Measurements from ENCODE around the gene PTRH2.

Gene PTRH2

DNA sequence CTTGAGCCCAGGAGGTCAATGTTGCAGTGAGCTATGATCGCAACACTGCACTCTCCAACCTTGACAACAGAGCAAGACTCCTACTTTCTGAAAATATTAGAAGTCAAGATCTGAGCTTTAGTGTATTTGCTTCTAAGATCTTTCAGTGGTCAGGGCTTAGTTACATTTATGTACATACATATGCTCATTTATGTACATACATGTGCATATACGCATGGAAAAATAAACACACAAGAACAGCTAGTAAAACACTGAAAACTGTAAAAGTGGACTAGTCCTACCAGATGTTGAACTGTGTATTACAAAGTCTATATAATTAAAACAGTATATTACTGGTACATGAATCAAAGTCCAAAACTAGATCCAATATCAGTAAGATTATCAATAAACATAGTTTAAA, 28.3 kb downstream of the PTRH2 start:
- H3K4me3 ChIP-seq (ENCODE audit: low read depth, low read length): no peak overlapping the region
- no peak for TF ChIP-seq CTCF (IDR thresholded peaks at IDR 0.05; ENCODE audit: insufficient read depth, low read depth, low read length, missing control alignments)
- DNase-seq (ENCODE audit: low read depth): no peak

DNA sequence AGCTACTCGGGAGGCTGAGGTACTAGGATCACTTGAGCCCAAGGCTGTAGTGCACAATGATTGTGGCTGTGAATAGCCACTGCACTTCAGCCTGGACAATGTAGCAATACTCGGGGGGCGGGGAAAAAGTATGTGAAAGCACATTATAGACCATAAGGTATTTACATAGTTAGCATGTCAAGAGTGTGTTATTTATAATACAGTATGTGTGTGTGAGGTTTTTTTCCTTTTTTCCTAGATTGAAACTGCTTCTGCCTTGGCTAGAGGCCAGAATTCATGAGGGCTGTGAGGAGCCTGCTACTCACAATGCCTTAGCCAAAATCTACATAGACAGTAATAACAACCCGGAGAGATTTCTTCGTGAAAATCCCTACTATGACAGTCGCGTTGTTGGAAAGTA, 30.5 kb downstream of the PTRH2 start:
- no peak overlapping the region for H3K4me3 ChIP-seq (ENCODE audit: low read depth, low read length)
- DNase-seq (ENCODE audit: low read depth): no peak
- no peak for TF ChIP-seq CTCF (IDR thresholded peaks at IDR 0.05; ENCODE audit: insufficient read depth, low read depth, low read length, missing control alignments)

- no peak for DNase-seq (ENCODE audit: low read depth)
- no peak for TF ChIP-seq CTCF (IDR thresholded peaks at IDR 0.05; ENCODE audit: insufficient read depth, low read depth, low read length, missing control alignments)
- H3K4me3 ChIP-seq (ENCODE audit: low read depth, low read length): no peak overlapping the region
These were observed 32.0 kb downstream of the PTRH2 start for GRCh38 chr17:59675231-59675630.

- no peak overlapping the region for H3K4me3 ChIP-seq (ENCODE audit: low read depth, low read length)
- no peak for TF ChIP-seq CTCF (IDR thresholded peaks at IDR 0.05; ENCODE audit: insufficient read depth, low read depth, low read length, missing control alignments)
- no peak for DNase-seq (ENCODE audit: low read depth)
These were observed 35.8 kb downstream of the PTRH2 start for GRCh38 chr17:59671386-59671785.

GRCh38 chr17:59669944-59670343, 37.3 kb downstream of the PTRH2 start:
- H3K4me3 ChIP-seq (ENCODE audit: low read depth, low read length): no peak overlapping the region
- no peak for TF ChIP-seq CTCF (IDR thresholded peaks at IDR 0.05; ENCODE audit: insufficient read depth, low read depth, low read length, missing control alignments)
- DNase-seq (ENCODE audit: low read depth): peak; percentile 24

GRCh38 chr17:59669411-59669810, 37.8 kb downstream of the PTRH2 start:
- DNase-seq (ENCODE audit: low read depth): no peak
- TF ChIP-seq CTCF (IDR thresholded peaks at IDR 0.05; ENCODE audit: insufficient read depth, low read depth, low read length, missing control alignments): no peak
- H3K4me3 ChIP-seq (ENCODE audit: low read depth, low read length): no peak overlapping the region

- no peak for DNase-seq (ENCODE audit: low read depth)
- H3K4me3 ChIP-seq (ENCODE audit: low read depth, low read length): no peak overlapping the region
- TF ChIP-seq CTCF (IDR thresholded peaks at IDR 0.05; ENCODE audit: insufficient read depth, low read depth, low read length, missing control alignments): no peak
These were observed 38.4 kb downstream of the PTRH2 start for GRCh38 chr17:59668816-59669215.
